Measurements from ENCODE around the gene NUP205.

The NUP205 gene, protein sequence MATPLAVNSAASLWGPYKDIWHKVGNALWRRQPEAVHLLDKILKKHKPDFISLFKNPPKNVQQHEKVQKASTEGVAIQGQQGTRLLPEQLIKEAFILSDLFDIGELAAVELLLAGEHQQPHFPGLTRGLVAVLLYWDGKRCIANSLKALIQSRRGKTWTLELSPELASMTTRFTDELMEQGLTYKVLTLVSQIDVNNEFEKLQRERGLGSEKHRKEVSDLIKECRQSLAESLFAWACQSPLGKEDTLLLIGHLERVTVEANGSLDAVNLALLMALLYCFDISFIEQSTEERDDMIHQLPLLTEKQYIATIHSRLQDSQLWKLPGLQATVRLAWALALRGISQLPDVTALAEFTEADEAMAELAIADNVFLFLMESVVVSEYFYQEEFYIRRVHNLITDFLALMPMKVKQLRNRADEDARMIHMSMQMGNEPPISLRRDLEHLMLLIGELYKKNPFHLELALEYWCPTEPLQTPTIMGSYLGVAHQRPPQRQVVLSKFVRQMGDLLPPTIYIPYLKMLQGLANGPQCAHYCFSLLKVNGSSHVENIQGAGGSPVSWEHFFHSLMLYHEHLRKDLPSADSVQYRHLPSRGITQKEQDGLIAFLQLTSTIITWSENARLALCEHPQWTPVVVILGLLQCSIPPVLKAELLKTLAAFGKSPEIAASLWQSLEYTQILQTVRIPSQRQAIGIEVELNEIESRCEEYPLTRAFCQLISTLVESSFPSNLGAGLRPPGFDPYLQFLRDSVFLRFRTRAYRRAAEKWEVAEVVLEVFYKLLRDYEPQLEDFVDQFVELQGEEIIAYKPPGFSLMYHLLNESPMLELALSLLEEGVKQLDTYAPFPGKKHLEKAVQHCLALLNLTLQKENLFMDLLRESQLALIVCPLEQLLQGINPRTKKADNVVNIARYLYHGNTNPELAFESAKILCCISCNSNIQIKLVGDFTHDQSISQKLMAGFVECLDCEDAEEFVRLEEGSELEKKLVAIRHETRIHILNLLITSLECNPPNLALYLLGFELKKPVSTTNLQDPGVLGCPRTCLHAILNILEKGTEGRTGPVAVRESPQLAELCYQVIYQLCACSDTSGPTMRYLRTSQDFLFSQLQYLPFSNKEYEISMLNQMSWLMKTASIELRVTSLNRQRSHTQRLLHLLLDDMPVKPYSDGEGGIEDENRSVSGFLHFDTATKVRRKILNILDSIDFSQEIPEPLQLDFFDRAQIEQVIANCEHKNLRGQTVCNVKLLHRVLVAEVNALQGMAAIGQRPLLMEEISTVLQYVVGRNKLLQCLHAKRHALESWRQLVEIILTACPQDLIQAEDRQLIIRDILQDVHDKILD (N-terminal part only)

DNA sequence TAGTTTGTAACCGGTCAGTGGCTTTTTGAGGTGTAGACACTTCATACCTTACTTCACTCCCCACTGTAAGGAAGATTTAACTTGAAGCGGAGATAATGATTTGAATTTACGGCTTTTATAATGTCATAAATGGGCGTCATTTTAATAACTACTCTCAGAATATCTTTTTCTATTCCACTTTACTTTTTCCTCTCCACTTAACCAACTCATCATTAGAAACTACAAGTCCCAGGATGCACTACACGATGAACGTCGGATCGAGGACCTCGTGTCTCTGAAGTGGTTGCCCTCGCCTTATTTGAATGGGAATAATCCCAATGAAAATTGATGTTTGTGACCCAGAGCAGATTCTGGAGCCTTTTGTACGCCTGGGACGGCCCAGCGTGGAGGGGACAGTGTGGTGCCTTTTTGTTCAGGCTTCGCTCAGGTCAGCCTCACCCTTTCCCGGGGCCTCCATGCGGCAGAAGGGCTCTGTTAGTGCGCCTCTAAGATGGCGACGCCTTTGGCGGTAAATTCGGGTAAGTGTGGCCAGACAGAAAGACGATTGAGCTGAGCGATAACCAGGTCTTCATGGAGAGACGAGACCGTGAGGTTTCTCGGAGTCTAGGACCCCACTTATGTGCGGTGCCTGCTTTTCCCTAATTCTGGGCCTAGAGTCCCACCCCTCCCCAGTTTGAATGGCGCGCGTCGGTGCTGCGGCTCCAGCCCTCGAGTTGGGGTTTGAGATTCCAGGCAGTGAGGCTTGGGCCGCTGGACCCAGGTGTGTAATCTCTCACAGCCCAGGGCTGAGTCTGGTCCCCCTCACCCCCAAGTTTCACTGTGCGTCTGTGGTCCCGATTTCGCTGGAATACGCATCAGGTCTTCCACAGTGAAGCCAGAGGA lies at the start of gene NUP205:
Gene NUP205, plus strand, starts transcription at position 463 of the 882 bp plus-strand sequence. Its CDS starts 28 bp downstream, at position 491.
- peak; percentile 84 for DNase-seq (ENCODE audit: low spot score)

DNA sequence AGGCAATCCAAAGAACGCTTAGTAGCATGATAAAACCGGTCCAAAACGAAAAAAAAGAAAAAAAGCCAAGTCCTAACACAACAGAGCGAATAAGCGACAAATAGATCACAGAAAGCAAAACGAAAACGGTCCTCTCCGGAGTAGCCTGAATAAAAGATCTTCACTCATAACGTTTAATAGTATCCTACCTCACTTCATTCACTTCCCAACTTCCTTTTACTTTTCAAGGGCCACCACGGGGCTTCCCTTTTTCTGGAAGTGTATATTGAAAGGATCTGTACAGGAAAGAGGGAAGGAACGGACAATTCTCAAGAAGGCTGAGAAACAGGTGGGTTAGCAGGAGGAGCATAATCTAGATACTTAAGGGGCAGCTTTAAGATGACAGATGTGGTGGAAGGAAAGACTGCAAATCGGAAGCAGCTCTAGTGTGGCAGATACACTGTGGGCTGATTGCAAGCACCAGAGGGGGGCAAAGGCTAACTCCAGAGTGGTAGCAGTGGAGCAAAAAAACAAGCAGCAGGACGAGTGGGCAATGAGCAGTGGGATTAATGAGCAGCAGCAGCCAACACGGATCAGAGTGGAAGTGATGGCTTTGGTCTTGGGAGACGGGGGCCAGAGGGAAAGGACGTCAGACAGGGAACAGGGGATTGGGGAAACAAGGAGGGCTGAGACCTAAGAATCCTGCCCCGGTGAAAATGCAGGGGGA lies 48.7 kb upstream of the NUP205 start:
- peak; percentile 71 for DNase-seq (ENCODE audit: low spot score)

DNA sequence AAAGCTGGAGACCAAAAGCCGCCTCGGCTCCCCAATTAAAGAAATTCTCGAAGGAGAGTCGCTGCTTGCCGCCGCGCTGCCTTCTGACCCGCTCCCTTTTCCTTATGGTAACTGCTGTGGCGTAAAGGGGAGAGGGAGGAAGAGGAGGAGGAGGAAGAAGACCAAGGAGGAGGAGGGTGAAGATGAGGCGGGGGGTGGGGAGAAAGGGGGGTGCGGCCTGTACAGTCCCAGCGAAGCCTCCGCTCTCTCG lies 48.2 kb upstream of the NUP205 start:
- DNase-seq (ENCODE audit: low spot score) = no peak

DNA sequence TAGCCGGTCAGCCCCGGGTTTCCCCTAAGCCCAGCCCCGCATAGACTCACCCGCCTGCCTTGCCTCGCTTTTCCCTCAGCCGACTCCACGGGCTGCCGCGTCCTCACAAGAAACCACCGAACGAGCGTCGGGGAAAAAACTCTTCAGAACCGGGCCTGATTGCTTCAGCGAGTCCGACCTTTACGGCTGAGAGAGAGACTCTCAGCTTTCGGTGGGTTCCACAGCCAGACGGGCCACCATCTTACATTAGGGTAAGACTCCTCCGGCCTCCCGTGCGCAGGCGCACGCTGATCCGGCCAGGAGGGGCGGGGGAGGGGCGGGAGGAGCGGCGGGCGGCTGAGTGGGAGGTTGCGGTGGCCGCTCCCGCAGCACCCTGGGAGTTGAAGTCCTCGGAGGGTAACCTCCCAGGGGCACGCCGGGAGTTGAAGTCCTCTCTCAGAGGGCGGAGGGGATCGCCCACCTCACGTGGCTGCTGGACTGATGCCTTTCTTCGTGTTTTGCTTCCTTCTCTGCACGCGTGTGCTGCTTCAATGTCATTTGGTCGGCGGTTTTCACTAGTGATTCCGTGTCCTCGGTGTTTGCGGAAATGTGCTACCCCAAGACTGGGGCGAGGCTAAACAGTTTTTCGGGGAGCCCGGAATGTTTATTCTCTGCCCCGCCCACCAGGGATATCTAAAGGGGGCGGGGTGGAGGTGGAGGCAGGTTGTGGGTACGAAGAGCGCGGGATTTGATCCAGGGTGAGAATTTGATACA lies 47.7 kb upstream of the NUP205 start, which contains the start of gene CNOT4:
Gene CNOT4, minus strand, starts transcription at position 264 of the 753 bp plus-strand sequence. CDS start 71,771 bp downstream, outside the sequence.
- DNase-seq (ENCODE audit: low spot score) = peak; percentile 96

DNA sequence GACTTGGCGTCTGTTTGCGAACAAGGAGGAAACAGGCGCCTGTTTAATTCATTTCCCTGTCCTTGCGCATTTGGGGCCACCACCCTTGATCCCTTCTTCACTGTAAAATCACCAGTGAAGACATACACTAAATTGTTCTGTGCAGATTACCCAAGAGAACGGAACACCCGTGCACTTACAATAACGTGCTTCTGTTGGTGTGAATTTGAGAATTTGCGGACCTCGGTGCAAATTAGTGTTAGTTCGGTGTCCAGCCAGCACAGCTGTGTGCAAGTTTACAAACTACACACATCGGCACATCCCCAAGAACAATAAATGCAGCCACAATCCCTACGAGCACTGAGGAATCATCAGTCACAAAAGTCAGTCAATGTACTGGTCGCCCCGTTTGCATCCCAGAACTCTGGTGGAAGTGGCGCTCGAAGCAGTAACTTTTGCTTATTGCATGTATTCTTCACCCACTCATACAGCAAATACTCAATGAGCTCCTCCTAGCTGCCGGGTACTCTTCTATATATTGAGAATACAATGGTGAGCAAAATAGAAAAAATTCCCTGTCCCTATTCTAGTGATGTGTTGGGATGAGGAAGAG lies 47.0 kb upstream of the NUP205 start:
- no peak for DNase-seq (ENCODE audit: low spot score)

DNA sequence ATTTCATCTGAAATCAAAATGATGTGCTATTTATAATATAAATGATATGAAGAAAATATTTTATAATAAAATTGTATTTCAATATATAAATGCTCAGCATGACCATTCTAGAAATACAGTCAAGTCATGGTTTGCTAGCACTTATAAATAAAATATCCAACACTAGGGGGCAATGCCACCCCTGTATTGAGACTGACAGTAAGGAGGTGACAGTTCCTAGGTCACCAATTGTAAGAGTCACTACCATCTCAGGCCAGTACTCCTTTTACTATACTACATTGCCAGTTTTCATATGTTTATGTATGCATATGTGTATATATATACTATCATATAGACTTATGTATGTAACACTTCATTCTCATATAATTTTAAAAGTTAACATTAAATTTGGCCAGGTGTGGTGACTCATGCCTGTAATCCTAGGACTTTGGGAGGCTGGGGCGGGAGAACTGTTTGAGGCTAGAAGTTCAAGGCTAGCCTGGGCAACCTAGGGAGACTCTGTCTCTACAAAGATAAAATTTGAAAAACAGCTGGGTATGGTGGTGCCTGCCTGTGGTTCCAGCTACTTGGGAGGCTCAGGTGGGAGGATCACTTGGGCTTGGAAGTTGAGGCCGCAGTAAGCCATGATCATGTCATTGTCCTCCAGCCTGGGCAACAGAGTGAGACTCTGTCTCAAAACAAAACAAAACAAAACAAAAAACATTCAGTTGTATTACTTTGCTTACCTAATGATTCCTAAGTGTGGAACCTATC lies 45.4 kb upstream of the NUP205 start:
- peak; percentile 88 for DNase-seq (ENCODE audit: low spot score)

DNA sequence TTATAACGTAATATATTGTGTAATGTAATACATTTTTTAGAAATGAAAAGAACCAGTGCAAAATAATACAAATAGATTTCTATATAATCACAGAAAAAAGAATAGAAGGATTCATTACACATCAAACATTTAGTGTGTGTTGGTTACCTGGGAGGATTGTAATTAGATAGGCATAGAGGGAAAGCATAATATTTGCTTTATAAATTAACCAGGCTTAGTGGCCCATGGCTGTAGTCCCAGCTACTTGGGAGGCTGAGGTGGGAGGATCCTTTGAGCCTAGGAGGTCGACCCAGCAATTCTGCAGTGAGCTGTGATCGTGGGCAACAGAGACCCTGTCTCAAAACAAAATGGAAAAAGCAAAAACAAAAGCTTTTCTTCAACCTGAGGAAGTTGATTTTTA lies 42.9 kb upstream of the NUP205 start:
- DNase-seq (ENCODE audit: low spot score) = no peak

DNA sequence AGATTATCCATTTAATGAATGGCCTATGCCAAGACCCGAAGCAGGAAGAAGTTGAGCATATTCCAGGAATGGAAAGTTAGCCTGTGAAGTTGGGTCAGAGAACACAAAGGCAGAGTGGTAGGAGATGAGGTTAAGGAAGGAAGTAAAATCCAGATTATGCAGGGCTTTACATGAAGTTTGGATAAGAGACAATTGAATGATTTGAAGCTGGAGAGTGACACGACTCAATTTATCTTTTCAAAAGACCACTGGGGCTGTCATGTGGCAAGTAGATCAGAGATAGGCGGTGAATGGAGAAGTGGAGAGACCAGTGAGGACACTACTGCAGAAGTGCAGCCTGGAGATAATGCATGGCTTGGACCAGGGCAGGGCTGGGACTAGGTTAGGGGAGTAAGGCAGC lies 40.7 kb upstream of the NUP205 start:
- no peak for DNase-seq (ENCODE audit: low spot score)

DNA sequence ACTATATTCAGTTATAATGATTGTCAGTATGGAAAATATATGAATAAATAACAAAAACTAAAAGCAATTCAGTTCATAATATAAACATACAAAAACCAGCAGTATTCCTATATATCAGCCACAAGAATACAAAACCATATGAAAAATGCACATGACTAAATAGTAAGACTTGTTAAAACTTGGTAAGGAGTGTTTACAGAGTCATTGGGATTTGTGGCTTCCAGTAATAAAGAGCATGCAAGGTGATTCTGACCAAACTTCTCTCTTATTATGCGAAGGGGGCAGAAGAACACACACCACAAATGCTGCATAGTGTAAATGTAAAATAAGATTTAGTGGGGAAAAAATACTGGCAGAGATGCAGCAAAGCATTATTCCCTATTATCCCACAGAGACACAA lies 39.0 kb upstream of the NUP205 start:
- no peak for DNase-seq (ENCODE audit: low spot score)

DNA sequence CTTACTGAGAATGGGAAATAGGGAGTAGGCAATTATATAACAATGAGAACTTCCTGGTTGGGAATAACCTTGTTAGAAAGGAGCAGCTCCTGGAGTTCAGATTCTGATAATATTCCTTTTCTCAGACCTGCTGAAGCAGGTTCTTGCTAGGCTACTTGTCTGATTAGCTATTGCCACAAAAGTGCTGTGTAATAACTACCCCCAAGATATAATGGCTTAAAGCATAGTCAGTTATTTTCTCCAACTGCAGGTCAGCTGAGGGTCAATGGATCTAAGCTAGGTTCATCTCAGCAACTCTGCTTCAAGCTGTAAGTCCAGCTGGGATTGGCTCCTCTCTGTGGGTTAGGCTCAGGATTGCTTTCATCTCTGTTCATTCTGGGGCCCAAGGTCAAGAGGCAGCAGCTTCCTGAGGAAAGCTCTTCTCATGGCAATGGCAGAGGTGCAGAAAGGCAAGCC lies 38.5 kb upstream of the NUP205 start:
- no peak for DNase-seq (ENCODE audit: low spot score)

DNA sequence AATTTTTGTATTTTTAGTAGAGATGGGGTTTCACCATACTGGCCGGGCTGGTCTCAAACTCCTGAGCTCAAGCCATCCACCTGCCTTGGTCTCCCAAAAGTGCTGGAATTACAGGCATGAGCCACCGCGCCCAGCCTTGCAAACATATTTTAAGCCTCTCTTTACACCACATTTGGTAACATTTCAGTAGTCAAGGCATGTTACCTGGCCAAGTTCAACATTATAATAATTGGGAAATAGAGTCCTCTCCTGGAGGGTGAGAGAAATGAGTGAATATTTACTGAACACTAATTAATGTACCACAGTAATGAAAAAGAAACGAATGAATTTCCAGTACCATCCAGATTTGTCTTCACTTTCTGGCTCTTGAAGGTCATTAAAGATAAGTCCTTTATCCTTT lies 37.8 kb upstream of the NUP205 start:
- no peak for DNase-seq (ENCODE audit: low spot score)

DNA sequence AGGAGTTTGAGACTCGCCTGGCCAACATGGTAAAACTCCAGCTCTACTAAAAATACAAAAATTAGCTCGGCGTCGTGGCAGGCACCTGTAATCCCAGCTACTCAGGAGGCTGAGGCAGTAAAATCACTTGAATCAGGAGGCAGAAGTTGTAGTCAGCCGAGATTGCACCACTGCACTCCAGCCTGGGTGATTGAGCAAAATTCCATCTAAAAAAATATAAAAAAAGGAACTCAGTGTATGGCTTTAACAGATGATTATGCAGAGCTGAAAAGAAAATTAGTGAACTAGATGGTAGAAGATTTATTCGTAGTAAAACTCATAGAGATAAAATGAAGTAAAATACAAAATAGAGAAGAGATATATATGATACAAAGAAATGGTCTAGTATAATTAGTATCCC lies 35.2 kb upstream of the NUP205 start:
- DNase-seq (ENCODE audit: low spot score) = no peak

DNA sequence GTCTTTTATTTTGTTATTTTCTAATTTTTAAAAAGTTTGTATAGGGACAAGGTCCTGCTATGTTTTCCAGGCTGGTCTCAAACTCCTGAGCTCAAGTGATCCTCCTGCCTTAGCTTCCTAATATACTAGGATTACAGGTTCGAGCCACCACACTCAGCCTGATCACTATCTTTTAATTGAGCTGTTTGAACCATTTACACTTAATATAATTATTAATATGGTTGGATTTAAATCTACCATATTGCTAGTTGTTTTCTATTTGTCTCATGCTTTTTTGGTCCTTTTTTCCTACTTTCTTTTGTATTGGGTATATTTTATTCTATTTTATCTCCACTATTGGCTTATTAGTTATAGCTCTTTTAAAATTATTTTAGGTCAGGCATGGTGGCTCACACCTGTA lies 34.6 kb upstream of the NUP205 start:
- DNase-seq (ENCODE audit: low spot score) = no peak

DNA sequence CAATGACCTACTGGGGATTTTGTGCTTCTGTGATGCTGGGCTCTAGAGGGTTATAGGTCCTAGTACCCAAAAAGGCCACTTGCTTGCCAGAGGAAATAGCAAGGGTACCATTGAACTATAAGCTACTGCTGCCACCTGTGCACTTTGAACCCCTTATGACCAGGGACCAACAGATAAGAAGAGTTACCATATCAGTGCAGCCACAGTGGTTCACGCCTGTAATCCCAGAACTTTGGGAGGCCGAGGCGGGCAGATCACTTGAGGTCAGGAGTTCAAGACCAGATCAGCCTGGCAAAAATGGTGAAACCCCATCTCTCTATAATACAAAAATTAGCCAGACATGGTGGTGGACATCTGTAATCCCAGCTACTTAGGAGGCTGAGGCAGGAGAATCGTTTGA lies 32.3 kb upstream of the NUP205 start:
- DNase-seq (ENCODE audit: low spot score) = no peak

DNA sequence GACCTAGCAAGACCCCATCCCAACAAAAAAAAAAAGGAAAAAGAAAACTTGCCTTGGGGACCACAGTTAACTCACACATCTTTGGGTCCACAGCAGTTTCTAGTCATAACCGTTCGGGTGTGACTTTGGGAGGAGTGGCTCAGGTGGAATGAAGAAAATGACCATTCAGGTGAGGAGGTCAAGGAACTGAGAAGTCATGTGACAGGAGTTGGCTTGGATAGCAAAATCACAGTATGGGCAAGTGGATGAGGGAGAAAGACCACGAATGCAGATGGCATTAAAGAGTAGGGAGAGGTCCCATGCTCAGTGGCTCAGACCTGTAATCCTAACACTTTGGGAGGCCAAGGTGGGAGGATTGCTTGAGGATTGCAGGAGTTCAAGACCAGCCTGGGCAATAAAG lies 30.7 kb upstream of the NUP205 start:
- DNase-seq (ENCODE audit: low spot score) = no peak

DNA sequence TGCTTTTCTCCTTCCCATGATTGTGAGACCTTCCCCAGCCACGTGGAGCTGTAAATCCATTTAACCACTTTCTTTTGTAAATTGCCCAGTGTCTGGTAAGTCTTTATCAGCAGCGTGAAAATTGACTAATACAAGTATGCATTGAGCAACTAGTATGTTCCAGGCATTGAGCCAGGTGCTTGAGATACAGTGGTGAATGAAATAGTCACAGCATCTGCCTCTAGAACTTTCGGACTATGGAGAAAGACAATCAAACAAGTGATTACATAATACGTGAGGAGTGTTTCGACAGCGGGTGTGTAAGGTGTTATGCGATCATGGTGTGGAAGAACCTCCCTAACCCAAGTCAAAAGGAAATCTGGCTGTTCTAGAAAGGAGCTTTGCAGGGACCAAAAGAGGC lies 21.6 kb upstream of the NUP205 start:
- peak; percentile 2 for DNase-seq (ENCODE audit: low spot score)

DNA sequence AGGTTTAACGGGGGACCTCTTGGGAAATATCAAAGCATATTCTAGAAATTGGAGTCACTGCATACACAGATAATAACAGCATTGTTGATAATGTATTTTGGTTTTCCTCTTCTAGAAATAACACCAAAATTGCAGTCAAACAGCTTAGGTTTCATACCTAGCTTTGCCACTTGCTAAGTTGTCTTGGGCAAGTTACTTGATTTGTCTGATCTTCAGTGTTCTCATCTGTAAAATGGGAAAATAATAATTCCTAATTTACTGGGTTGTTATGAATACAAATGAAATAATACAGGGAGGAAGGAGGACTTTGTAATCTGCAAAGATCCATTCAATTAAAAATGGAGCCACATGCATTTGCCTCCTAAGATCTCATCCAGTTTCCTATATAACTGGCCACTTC lies 20.3 kb upstream of the NUP205 start:
- no peak for DNase-seq (ENCODE audit: low spot score)

DNA sequence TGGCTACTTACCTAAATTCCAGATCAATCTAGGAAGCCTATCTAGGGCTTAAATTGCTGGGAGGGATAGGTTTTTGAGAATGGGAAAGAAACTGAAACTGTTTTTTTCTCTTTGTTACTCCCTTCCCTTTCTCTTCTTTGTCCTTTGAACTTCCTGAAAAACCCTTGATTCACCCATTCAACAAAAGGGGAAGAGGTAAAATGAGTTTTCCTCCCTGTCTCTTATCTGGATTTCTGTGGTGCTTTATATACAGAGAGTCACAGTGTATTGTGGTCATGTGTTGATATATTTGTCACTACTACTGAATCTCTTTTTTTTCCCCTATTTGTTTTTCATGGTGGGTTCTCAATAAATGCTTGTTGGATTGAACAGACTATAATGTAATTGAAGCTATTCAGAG lies 19.8 kb upstream of the NUP205 start:
- peak; percentile 3 for DNase-seq (ENCODE audit: low spot score)

DNA sequence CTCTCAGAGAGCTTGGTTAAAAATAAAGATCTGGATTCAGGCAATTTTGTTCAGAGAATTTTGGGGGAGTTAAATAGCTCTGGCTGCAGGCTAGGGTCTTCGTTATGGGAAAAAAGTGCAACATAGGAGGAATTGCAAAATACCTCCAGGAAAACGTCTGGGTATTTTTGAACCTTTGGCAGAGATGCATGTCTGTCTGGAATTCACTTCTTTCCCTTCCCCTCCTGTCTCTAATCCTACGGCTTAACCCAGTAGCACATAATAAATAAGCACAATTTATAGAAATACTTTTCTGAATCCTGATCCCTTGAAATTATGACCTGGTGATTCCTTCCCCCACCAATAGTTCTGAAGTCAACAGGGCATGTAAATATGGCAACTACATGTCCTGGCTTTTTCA lies 19.3 kb upstream of the NUP205 start:
- DNase-seq (ENCODE audit: low spot score) = no peak
